ENCODE results near the gene CARMIL3.

The CARMIL3 gene

DNA sequence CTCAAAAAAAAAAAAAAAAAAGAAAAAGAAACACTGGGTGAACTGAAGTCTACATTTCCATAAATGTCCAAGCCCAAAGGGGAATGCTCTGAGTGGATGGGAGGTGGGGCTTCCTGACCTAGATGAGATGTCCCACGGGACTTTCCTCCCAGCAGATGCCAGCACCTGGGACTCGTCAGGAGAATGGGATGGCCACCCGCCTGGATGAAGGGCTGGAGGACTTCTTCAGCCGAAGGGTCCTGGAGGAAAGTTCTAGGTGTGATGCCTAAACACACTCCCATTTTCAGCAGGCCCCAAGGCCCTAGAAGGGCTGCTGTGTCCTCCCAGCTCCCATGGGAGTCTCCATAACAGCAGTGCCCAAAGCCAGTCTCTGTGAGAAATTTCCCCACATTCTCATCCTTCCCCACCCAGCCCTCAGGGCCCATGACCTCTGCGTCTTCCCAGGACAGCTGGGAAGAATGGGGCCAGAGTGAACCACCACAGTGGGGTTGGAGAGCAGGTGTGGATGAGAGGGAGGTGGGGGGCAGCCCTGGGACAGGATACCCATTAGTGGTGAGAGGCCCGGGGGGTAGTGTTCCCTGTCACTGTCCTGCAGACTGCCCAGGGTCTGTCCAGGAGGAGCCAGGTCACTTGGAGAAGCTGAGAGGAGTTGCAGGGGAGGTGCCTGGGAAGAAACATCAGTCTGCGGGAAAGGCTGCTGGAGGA, 12.4 kb downstream of the CARMIL3 start:
- Histone ChIP-seq H3K9ac (ENCODE audit: low read depth, low read length) (no peak overlapping the region), H3K4me1 (ENCODE audit: control insufficient read depth, insufficient read depth, low read length) (no peaks in the 10 kb centered on the region)

DNA sequence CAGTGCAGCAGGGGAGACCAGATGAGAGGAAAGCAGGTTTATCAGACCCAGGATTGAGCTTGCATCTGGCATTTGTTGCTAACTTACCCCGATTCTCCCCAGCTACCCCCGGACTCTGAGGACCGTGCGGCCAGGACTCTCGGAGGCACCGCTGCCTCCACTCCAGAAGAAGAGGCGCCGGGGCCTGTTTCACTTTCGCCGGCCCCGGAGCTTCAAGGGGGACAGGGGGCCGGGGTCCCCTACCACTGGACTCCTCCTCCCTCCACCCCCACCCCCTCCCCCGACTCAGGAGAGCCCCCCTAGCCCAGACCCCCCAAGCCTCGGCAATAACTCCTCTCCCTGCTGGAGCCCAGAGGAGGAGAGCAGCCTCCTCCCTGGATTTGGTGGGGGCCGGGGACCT, 13.0 kb downstream of the CARMIL3 start:
- H3K27ac ChIP-seq (ENCODE audit: low read depth, low read length) = no peak overlapping the region
- no peak overlapping the region for H3K9ac ChIP-seq (ENCODE audit: low read depth, low read length)
- no peaks in the 10 kb centered on the region for H3K9me3 ChIP-seq (ENCODE audit: control insufficient read depth, insufficient read depth, low read length)
- H3K27me3 ChIP-seq (ENCODE audit: control insufficient read depth, insufficient read depth, low read length) = no peaks in the 10 kb centered on the region
- H3K36me3 ChIP-seq (ENCODE audit: control insufficient read depth, insufficient read depth, low read length) = peaks cover 11% of the 10 kb centered on the region; the same call in 1 of the 2 replicates
- H3K4me3 ChIP-seq (ENCODE audit: low read depth, low read length) = no peak overlapping the region
- H3K4me1 ChIP-seq (ENCODE audit: control insufficient read depth, insufficient read depth, low read length) = no peaks in the 10 kb centered on the region

More for the DNA sequence above, 12.4 kb downstream of the CARMIL3 start:
- no peak overlapping the region for H3K4me3 ChIP-seq (ENCODE audit: low read depth, low read length)
- peaks cover 13% of the 10 kb centered on the region; the same call in 1 of the 2 replicates for H3K36me3 ChIP-seq (ENCODE audit: control insufficient read depth, insufficient read depth, low read length)
- H3K27me3 ChIP-seq (ENCODE audit: control insufficient read depth, insufficient read depth, low read length) = no peaks in the 10 kb centered on the region
- H3K27ac ChIP-seq (ENCODE audit: low read depth, low read length) = no peak overlapping the region
- H3K9me3 ChIP-seq (ENCODE audit: control insufficient read depth, insufficient read depth, low read length) = no peaks in the 10 kb centered on the region

DNA sequence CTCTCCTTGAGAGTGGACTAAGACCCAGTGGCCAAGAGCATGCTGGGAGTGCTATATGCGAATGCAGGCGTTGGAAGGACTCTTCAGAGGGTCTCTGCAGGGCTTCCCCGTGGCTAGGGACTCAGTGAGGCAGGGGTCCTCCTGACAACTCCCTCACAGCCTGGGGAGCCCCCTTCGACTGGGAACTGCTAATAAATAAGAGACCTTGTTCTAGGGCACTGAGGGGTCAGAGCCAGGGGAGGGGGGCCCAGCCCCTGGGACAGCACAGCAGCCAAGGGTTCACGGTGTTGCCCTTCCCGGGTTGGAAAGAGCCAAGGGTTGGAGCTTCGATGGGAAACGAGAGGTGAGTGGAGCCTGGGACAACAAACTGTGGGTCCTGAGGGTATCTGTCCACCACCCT, 13.6 kb downstream of the CARMIL3 start:
- peaks cover 8% of the 10 kb centered on the region; the same call in 1 of the 2 replicates for H3K36me3 ChIP-seq (ENCODE audit: control insufficient read depth, insufficient read depth, low read length)
- H3K27ac ChIP-seq (ENCODE audit: low read depth, low read length) = no peak overlapping the region
- no peaks in the 10 kb centered on the region for H3K27me3 ChIP-seq (ENCODE audit: control insufficient read depth, insufficient read depth, low read length)
- no peak overlapping the region for H3K4me3 ChIP-seq (ENCODE audit: low read depth, low read length)
- H3K9ac ChIP-seq (ENCODE audit: low read depth, low read length) = no peak overlapping the region
- no peaks in the 10 kb centered on the region for H3K9me3 ChIP-seq (ENCODE audit: control insufficient read depth, insufficient read depth, low read length)
- H3K4me1 ChIP-seq (ENCODE audit: control insufficient read depth, insufficient read depth, low read length) = no peaks in the 10 kb centered on the region

DNA sequence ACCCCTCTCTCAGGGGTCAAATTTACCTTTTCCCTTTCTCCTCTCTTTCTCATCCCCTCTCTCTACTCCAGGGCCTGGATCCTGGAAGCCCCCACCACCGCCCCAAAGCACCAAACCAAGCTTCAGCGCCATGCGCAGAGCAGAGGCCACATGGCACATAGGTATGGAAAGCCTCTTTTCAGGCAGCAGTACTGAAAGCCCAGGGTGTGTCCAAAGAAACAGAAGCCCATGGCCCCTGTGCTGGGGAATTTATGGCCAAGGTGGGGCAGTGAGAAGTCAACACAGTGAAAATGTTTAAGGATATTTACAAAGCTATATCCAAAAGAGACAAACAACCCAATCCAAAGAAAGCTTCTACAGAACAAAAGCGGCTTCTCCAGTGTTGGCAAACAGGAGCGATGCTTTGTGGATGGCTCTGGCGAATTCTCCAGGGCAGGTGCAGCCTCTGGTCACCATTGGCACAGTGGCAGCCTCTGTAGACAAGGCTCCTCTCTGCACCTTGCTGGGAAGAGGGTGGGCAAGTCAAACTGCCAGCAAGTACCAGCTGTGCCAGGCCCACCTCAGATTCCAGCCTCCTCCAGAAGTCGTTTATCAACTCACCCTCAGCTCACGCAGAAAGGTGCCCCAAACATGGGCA, 14.8 kb downstream of the CARMIL3 start:
- H3K4me1 ChIP-seq (ENCODE audit: control insufficient read depth, insufficient read depth, low read length) = no peaks in the 10 kb centered on the region
- H3K9me3 ChIP-seq (ENCODE audit: control insufficient read depth, insufficient read depth, low read length) = no peaks in the 10 kb centered on the region
- no peak overlapping the region for H3K27ac ChIP-seq (ENCODE audit: low read depth, low read length)
- no peaks in the 10 kb centered on the region for H3K27me3 ChIP-seq (ENCODE audit: control insufficient read depth, insufficient read depth, low read length)
- no peak overlapping the region for H3K4me3 ChIP-seq (ENCODE audit: low read depth, low read length)
- no peak overlapping the region for H3K9ac ChIP-seq (ENCODE audit: low read depth, low read length)
- no peaks in the 10 kb centered on the region for H3K36me3 ChIP-seq (ENCODE audit: control insufficient read depth, insufficient read depth, low read length)

DNA sequence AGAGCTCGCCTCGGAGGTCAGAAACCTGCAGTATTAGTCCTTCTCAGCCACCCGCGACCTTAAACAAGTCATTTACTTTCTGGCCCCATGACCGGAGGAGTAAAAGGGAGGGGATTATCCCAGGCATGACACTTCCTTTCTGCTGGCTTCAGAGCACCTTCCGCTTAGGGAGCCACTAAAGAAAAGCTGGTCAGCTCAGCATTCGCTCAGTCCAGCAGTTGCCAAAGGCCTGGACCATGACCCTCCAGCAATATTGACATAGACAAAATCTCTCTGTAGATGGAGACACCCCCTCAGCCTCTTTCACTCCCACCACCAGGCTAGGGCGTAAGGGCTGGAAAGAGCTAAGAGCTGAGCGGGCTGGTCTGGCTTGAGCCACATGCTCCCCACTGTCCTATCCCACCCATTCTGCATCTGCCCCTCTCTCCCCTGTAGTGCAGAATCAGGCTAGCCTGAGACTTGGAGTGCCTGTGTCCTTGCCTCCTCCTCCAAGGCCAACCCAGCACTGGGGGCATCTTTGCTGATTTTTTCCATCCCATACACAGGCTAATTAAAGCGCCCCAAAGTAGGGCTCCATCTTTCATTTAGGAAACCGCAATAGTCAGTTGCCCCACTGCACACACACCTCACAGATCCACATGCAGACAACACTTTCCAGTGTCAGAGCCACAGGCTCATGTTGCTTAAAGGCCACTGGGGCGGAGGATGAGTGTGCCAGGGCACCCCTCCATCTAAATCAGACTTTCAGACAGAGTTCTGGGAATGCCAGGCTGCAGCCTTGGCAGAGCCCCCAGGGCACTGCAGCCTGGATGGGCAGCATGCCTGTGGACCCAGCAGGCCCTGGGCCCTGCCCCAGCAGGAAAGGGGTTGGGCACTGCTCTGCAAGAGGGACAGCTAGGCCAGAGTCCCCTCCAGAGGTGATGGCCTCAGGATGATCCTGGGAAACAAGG, 15.6 kb downstream of the CARMIL3 start:
- Histone ChIP-seq H3K4me1 (ENCODE audit: control insufficient read depth, insufficient read depth, low read length) (no peaks in the 10 kb centered on the region), H3K27me3 (ENCODE audit: control insufficient read depth, insufficient read depth, low read length) (no peaks in the 10 kb centered on the region), H3K4me3 (ENCODE audit: low read depth, low read length) (no peak overlapping the region), H3K27ac (ENCODE audit: low read depth, low read length) (no peak overlapping the region), H3K9ac (ENCODE audit: low read depth, low read length) (no peak overlapping the region), H3K9me3 (ENCODE audit: control insufficient read depth, insufficient read depth, low read length) (no peaks in the 10 kb centered on the region), H3K36me3 (ENCODE audit: control insufficient read depth, insufficient read depth, low read length) (no peaks in the 10 kb centered on the region)

DNA sequence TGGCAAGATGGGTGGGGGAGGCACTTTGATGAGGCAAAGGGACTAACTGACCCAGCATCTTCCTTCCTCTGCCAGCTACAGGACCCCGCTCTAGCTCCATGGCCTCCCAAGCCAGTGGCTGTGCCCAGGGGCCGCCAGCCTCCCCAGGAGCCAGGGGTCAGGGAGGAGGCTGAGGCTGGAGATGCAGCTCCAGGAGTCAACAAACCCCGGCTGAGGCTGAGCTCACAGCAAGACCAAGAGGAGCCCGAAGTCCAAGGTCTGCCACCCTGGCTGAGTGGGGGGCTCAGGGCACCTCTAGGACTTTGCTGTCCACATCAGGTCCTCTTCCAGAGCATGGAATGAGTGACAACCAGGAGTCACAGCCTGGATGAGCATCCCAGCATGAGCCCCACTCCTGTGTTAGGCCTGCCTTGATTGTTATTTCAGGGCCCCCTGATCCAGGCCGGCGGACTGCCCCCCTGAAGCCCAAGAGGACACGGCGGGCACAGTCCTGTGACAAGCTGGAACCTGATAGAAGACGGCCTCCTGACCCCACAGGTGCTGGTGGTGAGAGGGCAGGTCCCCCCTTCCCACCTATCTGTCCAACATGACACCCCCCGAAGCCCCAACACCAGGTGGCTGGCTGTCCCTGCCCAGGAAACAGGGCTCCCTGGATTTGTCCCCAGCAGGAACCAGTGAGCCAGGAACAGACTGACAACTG, 17.1 kb downstream of the CARMIL3 start:
- Histone ChIP-seq H3K4me1 (ENCODE audit: control insufficient read depth, insufficient read depth, low read length) (no peaks in the 10 kb centered on the region), H3K27ac (ENCODE audit: low read depth, low read length) (no peak overlapping the region), H3K9me3 (ENCODE audit: control insufficient read depth, insufficient read depth, low read length) (no peaks in the 10 kb centered on the region), H3K9ac (ENCODE audit: low read depth, low read length) (no peak overlapping the region), H3K4me3 (ENCODE audit: low read depth, low read length) (no peak overlapping the region), H3K27me3 (ENCODE audit: control insufficient read depth, insufficient read depth, low read length) (no peaks in the 10 kb centered on the region), H3K36me3 (ENCODE audit: control insufficient read depth, insufficient read depth, low read length) (no peaks in the 10 kb centered on the region)

DNA sequence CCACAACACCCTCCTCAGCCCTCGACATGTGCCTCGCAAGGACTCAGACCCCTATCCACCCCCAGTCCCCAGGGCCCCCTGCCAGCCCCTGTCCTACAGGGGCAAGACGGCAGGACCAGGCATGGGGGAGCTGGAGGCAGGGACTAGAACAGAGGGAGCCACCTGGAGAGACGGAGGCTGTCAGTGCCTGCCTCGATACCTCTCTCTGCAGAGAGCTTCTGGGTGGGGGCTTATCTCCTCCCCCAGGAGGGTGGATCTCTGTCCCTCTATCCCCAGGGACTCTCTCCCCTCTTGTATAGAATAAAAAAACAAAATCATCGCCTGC, 17.6 kb downstream of the CARMIL3 start:
- Histone ChIP-seq H3K27me3 (ENCODE audit: control insufficient read depth, insufficient read depth, low read length) (no peaks in the 10 kb centered on the region), H3K9me3 (ENCODE audit: control insufficient read depth, insufficient read depth, low read length) (no peaks in the 10 kb centered on the region), H3K36me3 (ENCODE audit: control insufficient read depth, insufficient read depth, low read length) (no peaks in the 10 kb centered on the region), H3K4me3 (ENCODE audit: low read depth, low read length) (no peak overlapping the region), H3K9ac (ENCODE audit: low read depth, low read length) (no peak overlapping the region), H3K4me1 (ENCODE audit: control insufficient read depth, insufficient read depth, low read length) (no peaks in the 10 kb centered on the region), H3K27ac (ENCODE audit: low read depth, low read length) (no peak overlapping the region)

DNA sequence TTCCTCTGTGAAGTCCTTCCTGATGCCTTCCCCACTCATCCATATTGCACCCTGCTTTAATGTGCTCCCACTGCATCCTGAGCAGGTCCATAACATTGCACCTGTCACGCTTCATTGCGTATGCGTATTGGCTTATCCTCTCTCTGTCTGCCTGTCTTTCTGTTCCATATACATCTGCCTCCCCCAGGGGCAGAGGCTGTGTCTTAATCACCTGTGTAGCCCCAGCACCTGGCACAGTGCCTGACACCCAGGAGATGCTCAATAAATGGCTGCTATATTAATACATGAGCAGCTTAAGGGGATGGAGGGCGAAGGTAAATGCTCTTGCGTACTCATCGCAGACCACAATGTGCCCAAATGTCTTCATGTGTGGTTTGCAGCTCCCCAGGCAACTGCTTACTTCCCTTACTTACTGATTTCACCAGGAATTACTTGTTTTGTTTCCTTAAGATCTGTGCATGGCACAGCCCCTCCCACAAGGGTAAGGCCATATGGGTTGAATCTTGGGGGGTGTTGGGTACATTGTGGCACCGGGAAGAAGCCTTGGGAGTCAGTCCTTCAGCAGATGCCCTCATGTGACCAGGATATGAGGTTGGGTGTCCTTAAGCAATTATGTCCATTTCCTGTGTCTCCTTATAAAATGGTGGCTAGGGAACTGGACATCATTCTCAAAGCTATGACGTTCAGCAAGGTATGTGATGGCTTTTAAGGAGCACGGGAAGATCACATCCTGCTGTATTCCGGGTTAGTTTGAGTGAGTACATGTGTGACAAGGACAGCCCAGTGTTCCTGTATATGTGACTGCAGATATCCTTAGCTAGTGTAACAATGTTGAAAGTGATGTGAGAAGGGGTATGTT, 18.7 kb downstream of the CARMIL3 start:
- no peaks in the 10 kb centered on the region for H3K27me3 ChIP-seq (ENCODE audit: control insufficient read depth, insufficient read depth, low read length)
- no peak overlapping the region for H3K4me3 ChIP-seq (ENCODE audit: low read depth, low read length)

DNA sequence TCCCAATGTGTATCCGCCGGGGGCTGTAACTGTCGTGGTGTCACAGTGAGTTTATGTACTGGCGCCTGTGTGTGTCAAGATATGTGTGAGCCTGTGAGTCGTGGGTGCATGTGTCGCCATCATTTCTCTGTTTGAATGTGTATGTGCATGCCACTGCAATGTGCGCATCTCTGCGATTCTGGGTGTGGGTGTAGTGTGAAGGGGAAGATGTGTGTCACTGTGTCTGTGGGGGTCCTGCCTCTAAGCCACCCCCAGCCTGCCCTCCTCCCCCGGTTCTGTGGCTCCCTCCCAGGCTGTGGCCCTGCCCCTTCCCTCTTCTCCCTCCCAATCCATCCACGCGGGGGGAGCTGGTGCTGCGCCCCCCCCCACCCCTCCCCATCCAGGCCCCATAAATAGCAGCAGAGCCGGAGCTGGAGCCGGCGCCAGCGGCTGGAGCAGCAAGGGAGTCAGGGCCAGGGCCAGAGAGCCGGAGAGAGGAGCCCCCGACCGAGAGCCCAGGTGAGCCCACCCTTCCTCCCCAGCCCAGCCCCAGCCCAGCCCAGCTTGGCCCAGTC, 19.4 kb downstream of the CARMIL3 start, which contains the start of gene CPNE6:
Gene CPNE6 (plus strand): TSS at position 419 of the 554 bp plus-strand sequence. CDS start 1,375 bp downstream, outside the sequence.
- H3K27ac ChIP-seq (ENCODE audit: low read depth, low read length) = no peak within 1 kb of the TSS
- H3K27me3 ChIP-seq (ENCODE audit: control insufficient read depth, insufficient read depth, low read length) = no peaks in the 10 kb centered on the region
- no peak within 1 kb of the TSS for H3K9ac ChIP-seq (ENCODE audit: low read depth, low read length)
- H3K9me3 ChIP-seq (ENCODE audit: control insufficient read depth, insufficient read depth, low read length) = no peaks in the 10 kb centered on the region
- H3K36me3 ChIP-seq (ENCODE audit: control insufficient read depth, insufficient read depth, low read length) = no peaks in the 10 kb centered on the region
- no peak within 1 kb of the TSS for H3K4me3 ChIP-seq (ENCODE audit: low read depth, low read length)
- no peaks in the 10 kb centered on the region for H3K4me1 ChIP-seq (ENCODE audit: control insufficient read depth, insufficient read depth, low read length)

More for the DNA sequence above, 18.7 kb downstream of the CARMIL3 start:
- Histone ChIP-seq H3K27ac (ENCODE audit: low read depth, low read length) (no peak overlapping the region), H3K9me3 (ENCODE audit: control insufficient read depth, insufficient read depth, low read length) (no peaks in the 10 kb centered on the region), H3K36me3 (ENCODE audit: control insufficient read depth, insufficient read depth, low read length) (no peaks in the 10 kb centered on the region), H3K4me1 (ENCODE audit: control insufficient read depth, insufficient read depth, low read length) (no peaks in the 10 kb centered on the region), H3K9ac (ENCODE audit: low read depth, low read length) (no peak overlapping the region)

Measured in HUES48 (cell line).